GM19372 (cell line): ENCODE results near the gene LURAP1L.
A peak's percentile ranks its signal among the peaks of the same experiment; 100 is the strongest.

ENCODE experiments used
- ATAC-seq: cut with Tn5 transposase; IDR thresholded peaks from one replicate; pipeline ENCODE4 v1.9.1; 2021; ENCODE audit warnings: mild to moderate bottlenecking, low read depth, moderate library complexity; ENCODE audit not compliant: unreplicated experiment

The LURAP1L gene

GRCh38 chr9:12776513-12777055 is 1.8 kb downstream of the LURAP1L start:
- no peak for ATAC-seq

GRCh38 chr9:12777121-12778022 is 2.6 kb downstream of the LURAP1L start:
- ATAC-seq = no peak

- no peak for ATAC-seq
Observed at GRCh38 chr9:12778389-12778788, 3.6 kb downstream of the LURAP1L start.

GRCh38 chr9:12781226-12781733 is 6.5 kb downstream of the LURAP1L start:
- ATAC-seq = no peak

GRCh38 chr9:12783767-12784460 is 9.1 kb downstream of the LURAP1L start:
- no peak for ATAC-seq

- peak; percentile 59 for ATAC-seq
Observed at GRCh38 chr9:12784461-12785259, 9.8 kb downstream of the LURAP1L start.

GRCh38 chr9:12785260-12785770 is 10.5 kb downstream of the LURAP1L start:
- ATAC-seq = no peak

- ATAC-seq = no peak
Observed at GRCh38 chr9:12785941-12786340, 11.1 kb downstream of the LURAP1L start.

- no peak for ATAC-seq
Observed at GRCh38 chr9:12790001-12790400, 15.2 kb downstream of the LURAP1L start.

- no peak for ATAC-seq
Observed at GRCh38 chr9:12790883-12791282, 16.1 kb downstream of the LURAP1L start.

GRCh38 chr9:12794101-12794799 is 19.4 kb downstream of the LURAP1L start:
- no peak for ATAC-seq

GRCh38 chr9:12796601-12797000 is 21.8 kb downstream of the LURAP1L start:
- no peak for ATAC-seq

- ATAC-seq = no peak
Observed at GRCh38 chr9:12797037-12797436, 22.2 kb downstream of the LURAP1L start.

- ATAC-seq = no peak
Observed at GRCh38 chr9:12798066-12798770, 23.4 kb downstream of the LURAP1L start.

GRCh38 chr9:12801187-12801586 is 26.4 kb downstream of the LURAP1L start:
- no peak for ATAC-seq

GRCh38 chr9:12801663-12802062 is 26.8 kb downstream of the LURAP1L start:
- no peak for ATAC-seq

- no peak for ATAC-seq
Observed at GRCh38 chr9:12802093-12802492, 27.3 kb downstream of the LURAP1L start.

- ATAC-seq = no peak
Observed at GRCh38 chr9:12808569-12808968, 33.7 kb downstream of the LURAP1L start.

- ATAC-seq = no peak
Observed at GRCh38 chr9:12809720-12810119, 34.9 kb downstream of the LURAP1L start.
